Endometrial microvascular endothelial cells (primary cell): ENCODE measurements around the gene CNN1. TPM values are rescaled to one million over a fixed set of nuclear protein-coding genes. Genes with fewer than 3 reads are reported as not detected.

Experiments used
- in situ Hi-C: cut with HindIII; loops from 2 replicates; pipeline ENCODE4 v1.10.0; 2017; ENCODE audit warnings: low sequenced_read_pairs, low pct_unique_long_range_greater_than_20kb; ENCODE audit errors: inconsistent ontology term
- total RNA-seq: library from RNA; depleted of rRNA; stranded (reverse); fragments of >200 nt; gene quantifications from one replicate; pipeline ENCODE4 v1.2.3, GENCODE V29; 2015; ENCODE audit errors: inconsistent ontology term

CNN1 gene
- total RNA-seq: 0.46 TPM

- in situ Hi-C loops: no loop called here
These were observed at the start of gene CNN1 for GRCh38 chr19:11538232-11539036. CNN1 (plus strand) TSS chr19:11538851; CDS start chr19:11538928, 77 bp downstream.

DNA sequence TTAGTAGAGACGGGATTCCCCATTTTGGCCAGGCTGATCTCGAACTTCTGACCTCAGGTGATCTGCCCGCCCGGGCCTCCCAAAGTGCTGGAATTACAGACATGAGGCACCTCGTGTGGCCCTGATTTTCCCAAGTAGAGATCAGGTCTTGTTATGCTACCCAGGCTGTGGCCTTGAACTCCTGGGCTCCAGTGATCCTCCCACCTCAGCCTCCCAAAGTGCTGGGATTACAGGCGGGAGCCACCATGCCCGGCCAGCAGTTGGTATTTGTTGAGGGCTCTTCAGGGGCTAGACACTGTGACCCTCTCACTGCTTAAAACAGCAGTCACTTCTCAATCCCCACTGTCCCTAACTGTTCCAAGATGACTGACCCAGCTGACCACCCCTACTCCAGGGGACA, 49.3 kb upstream of the CNN1 start:
- in situ Hi-C loops: no loop called here

DNA sequence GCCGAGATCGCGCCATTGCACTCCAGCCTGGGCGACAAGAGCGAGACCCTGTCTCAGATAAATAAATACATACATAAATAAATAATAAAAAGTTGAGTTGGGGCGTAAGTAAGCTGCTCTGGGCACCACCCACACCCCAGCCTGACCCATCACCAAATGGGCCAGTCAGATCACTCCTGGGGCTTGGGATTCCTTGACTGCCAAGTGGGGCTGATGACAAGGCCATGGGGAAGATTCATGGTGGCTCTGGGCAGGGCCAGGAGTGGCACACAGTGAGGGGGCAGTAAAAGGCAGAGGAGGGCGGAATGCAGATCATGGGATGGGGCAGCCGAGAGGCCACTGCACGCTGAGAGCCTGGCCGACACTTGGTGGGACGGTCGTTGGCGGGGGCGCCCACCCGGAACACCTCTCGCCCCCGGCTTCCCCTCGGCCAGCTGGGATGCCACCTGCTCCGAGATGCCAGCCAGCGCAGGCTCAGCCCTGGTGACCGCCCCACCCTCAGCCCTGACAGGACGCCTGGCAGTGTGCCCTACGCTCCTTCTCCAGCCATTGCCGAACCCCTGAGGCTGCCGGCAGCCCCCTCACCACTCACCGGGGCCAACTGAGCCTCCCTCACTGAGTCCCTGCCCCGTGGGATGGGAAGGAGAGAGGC, 43.9 kb upstream of the CNN1 start:
- in situ Hi-C loops: no loop called here

- in situ Hi-C loops: no loop called here
These were observed 43.2 kb upstream of the CNN1 start for GRCh38 chr19:11495481-11495880.

- in situ Hi-C loops: no loop called here
These were observed 42.8 kb upstream of the CNN1 start for GRCh38 chr19:11495885-11496284.

- in situ Hi-C loops: no loop called here
These were observed 42.1 kb upstream of the CNN1 start for GRCh38 chr19:11496391-11497163.

- in situ Hi-C loops: no loop called here
These were observed 39.4 kb upstream of the CNN1 start for GRCh38 chr19:11499220-11499726.

DNA sequence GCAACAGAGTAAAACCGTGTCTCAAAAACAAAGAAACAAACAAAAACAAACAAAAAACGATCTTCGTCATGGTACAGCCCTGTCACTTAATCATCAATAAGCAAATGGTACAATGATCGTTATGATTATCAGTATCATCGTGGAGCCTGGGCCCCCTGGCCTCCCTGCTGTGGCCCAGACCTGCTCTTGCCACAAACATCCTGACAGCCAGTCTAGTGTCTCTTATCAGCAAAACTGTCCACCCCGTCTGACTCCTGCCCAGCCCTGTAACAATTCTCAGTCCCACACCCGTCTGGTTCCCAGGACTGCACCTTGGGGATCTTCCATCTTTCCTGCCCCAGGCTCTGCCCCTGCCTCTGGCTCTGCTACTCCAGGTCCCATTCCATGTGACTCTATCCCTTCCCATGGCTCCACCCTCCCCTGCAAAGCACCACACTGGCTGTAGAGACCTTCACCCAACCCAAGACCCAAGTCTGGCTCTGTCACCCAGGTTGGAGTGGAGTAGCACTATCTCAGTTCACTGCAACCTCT, 38.7 kb upstream of the CNN1 start:
- in situ Hi-C loops: no loop called here

DNA sequence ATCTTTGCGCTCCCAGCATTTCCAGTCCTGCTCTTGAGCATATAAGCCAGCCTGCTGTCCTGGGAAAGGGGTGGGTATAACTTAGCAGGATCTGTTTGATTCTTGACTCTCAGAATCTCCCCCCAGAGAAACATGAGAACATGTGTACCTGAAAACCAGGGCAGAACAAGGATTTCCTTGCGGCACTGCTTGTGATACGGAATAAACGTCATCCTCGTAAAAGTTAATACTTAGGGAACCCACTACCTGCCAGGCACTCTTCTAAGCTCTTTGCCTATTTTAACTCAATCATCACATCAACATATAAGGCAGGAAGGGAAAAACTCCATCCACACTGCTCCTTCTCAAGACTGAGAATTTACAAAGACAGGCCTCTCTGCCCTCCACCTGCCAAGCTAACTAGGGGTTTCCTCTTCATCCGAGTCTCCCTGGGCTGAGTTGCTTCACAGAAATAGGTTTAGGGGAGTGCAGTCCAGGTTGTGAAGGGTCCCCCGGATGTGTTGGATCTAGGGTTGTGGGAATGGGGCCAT, 34.1 kb upstream of the CNN1 start:
- in situ Hi-C loops: no loop called here

GRCh38 chr19:11505032-11505503, 33.6 kb upstream of the CNN1 start:
- in situ Hi-C loops: no loop called here

DNA sequence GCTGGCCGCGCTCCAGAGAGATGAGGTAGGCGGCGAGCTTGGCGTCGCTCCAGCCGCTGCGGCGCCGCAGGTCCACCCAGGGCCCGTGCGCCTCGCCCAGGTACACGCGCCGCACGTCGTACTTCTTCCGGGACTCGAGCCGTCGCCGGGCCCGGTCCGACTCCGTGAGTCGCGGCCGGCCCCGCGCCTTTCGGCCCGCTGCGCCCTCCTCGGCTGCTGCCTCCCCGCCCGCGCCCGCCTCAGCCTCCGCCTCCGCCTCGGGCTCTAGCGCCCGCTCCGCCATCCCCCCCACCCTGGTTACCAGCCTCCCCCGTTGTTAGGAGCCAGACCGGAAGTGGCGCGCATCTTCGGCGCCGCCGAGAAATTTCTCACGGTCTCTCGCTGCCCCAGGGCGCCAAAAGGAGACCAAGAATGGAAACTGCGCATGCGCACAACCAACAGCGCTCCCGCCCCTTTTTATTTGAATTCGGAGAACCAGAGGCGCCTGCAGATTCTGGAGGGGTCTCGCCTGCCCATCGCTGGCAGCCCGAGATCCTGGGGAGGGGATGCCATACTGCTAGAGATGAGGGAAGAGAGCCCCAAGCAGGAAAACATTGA, 33.0 kb upstream of the CNN1 start, which contains the start of gene ZNF653:
TSS of gene ZNF653 (minus strand) at position 336 of the 597 bp plus-strand sequence. CDS start at position 283, 53 bp downstream.
- in situ Hi-C loops: no loop called here

DNA sequence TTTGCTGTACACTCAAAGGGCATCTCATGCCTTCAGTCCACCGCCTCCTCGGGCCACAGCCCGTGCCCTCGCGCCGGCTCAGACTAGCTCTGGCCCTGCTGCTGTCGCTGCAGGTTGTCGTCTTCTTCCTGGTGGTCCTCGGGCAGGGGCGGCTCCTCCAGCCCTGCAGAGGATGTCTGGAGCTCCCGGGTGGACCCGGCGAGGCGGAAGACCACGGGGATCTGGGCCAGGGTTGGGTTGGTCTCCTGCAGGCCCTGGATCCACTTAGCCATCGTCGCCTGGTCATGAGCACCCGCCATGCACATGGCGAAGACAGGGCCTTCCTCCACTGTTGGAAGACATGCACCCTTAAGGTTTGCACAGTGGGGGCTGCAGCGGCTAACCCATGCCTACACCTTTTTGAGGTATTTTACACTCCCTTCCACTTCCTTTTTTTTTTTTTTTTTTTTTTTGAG, 32.5 kb upstream of the CNN1 start:
- in situ Hi-C loops: no loop called here

GRCh38 chr19:11506967-11507366, 31.7 kb upstream of the CNN1 start:
- in situ Hi-C loops: no loop called here

DNA sequence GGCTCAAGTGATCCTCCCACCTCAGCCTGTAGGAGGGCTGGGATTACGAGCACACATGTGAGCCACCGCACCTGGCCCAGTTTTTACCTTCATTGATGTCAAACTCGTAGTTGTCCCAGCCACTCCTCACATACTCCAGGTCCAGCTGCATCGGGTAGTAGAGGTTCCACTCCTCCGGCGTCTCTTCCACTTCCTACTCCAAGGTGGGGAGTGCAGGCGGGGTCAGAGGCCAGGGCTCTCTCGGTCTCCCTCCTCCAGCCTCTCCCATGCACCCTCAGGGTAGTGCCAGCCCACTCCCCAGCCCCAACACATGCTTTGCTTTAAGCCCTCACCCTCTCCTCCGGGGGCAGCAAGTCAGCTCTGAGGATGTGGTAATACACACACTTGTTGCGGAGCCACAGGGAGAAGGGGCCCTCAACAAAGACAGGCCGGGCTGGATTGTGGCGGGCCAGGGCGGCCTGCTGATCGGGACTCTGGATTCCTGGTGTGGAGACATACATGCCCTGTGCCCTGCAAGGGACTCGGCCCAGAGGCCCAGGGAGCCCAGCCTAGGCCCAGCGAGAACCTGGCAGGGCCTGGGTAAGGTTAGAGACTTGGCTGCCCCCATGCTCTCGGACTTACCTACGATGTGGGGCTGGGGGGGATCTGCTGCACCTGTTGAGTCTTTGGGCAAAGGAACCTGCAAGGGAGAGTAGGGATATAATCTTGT, 31.1 kb upstream of the CNN1 start:
- in situ Hi-C loops: no loop called here

DNA sequence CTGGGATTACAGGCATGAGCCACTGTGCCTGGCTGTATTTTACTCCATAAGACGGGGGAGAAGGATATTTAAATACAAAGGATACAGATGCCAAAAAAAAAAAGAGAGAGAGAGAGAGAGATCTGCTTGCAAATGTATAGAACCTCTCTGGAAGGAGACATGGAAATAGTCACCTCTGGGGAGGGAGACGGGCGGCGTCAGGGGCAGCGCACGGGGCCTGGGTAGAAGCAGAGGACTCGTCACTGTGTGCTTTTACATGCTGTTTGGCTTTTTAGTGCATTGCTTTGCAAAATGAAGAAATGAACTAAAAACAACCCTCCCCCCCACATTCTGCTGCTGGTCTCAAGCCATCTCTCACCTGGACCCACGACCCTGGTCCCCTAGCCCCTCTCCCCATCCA, 28.2 kb upstream of the CNN1 start:
- in situ Hi-C loops: no loop called here

GRCh38 chr19:11513946-11514345, 24.7 kb upstream of the CNN1 start:
- in situ Hi-C loops: no loop called here

GRCh38 chr19:11519138-11519537, 19.5 kb upstream of the CNN1 start:
- in situ Hi-C loops: no loop called here
